ENCODE results near the gene RASGRP2.

- no peak for TF ChIP-seq POLR2AphosphoS5 (IDR thresholded peaks at IDR 0.05; ENCODE audit: borderline replicate concordance, low read depth, low read length)
- no peak for TF ChIP-seq EZH2 (IDR thresholded peaks at IDR 0.05)
- no peak for TF ChIP-seq FOXP2 (optimal IDR thresholded peaks at IDR 0.05; ENCODE audit: control extremely low read depth, extremely low read length, insufficient read depth)
Observed at GRCh38 chr11:64741375-64742086, 2.4 kb downstream of the RASGRP2 start.
